ENCODE data around the gene RNF7. TPM values are rescaled to one million over a fixed set of nuclear protein-coding genes. Genes with fewer than 3 reads are reported as not detected.

The RNF7 gene
- total RNA-seq, 2 experiments from 2014 or later = 68.8 to 72.9 TPM

DNA sequence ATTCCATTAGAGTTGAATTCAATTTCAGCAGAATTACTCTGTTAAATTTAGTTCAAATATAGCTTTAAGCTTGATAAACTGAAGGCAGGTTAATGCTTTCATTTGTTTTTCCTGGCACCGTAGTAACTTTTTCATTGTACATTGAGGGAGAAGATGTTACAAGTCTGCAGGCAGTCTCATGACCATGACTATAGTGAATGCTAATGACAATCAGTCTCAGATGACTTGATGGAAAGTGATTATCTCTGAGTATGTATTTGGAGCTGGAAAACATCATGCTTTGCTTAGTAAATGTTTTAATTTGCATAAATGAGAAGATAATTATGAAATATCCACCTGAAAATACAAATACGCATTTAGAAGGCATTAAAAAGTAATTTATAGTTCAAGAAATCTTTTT is 16.0 kb upstream of the RNF7 start:
- Mint-ChIP-seq H3K4me1 (no peaks in the 10 kb centered on the region), H3K27ac (no peak overlapping the region), H3K4me3 (no peak overlapping the region), H3K27me3 (peaks cover 8% of the 10 kb centered on the region), H3K9me3 (no peaks in the 10 kb centered on the region), H3K36me3 (ENCODE audit: low read depth) (no peaks in the 10 kb centered on the region)
- DNase-seq = no peak
- CTCF ChIA-PET = interaction anchor here (0.6 kb wide), 1 partner anchor 16 kb away, joined by 4 read pairs; the partner anchor contains the start of gene RNF7
- POLR2A ChIA-PET = no interaction called here

- ChIA-PET POLR2A (no interaction called here), CTCF (interaction anchor here (0.7 to 0.9 kb wide), 2 partner anchors 15 to 190 kb away, joined by 3 read pairs; partner anchors contain the start of gene RNF7)
- no peak for DNase-seq
- no peaks in the 10 kb centered on the region for H3K9me3 Mint-ChIP-seq
- peaks cover 7% of the 10 kb centered on the region for H3K27me3 Mint-ChIP-seq
- H3K27ac Mint-ChIP-seq = no peak overlapping the region
- H3K36me3 Mint-ChIP-seq (ENCODE audit: low read depth) = no peaks in the 10 kb centered on the region
- no peak overlapping the region for H3K4me3 Mint-ChIP-seq
- no peaks in the 10 kb centered on the region for H3K4me1 Mint-ChIP-seq
These were observed 15.4 kb upstream of the RNF7 start for GRCh38 chr3:141722648-141723047.

DNA sequence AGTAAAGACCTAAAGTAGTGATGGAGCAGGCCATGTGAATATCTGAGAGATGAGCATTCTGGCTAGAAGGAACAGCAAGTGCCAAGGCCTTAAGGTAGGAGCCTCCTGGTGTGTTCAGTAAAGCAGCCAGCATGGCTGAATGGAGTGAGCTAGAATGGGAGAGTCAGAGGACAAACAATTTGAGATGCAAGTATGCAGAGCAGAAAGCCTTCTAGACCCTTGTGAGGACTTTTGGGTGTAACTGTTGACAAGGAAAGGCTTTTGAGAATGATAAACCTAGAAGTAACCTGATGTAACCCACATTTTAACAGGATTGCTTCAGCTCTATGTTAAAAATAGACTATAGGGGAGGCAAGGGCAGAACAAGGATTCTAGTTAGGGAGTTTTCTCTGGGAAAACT is 14.8 kb upstream of the RNF7 start:
- POLR2A ChIA-PET = no interaction called here
- Mint-ChIP-seq H3K4me1 (no peaks in the 10 kb centered on the region), H3K4me3 (no peak overlapping the region), H3K27ac (no peak overlapping the region), H3K36me3 (ENCODE audit: low read depth) (no peaks in the 10 kb centered on the region), H3K9me3 (no peaks in the 10 kb centered on the region), H3K27me3 (peaks cover 10% of the 10 kb centered on the region)
- no peak for DNase-seq
- CTCF ChIA-PET = interaction anchor here (0.7 to 0.9 kb wide), 2 partner anchors 15 to 190 kb away, joined by 3 read pairs; partner anchors contain the start of gene RNF7

DNA sequence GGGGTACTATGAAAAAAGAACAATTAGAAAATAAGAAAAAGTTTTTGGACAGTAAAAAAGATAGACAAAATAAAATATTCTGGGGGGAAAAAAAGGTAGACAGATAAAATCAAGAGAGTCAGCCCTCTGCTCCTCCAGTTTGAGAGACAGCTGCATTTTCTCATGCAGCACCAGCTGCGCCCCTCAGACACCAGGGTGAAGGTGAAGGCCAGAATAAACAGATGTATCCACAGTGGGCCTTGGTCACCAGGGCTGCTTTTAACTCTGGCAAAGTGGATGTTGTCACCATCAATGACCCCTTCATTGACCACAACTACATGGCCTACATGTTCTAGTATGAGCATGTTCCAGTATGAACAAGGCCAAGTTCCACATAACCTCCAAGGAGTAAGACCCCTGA is 13.9 kb upstream of the RNF7 start:
- no peak for DNase-seq
- ChIA-PET CTCF (interaction anchor here (1.2 kb wide), 1 partner anchor 262 kb away, joined by 4 read pairs; no protein-coding TSS in a partner anchor), POLR2A (no interaction called here)
- H3K4me3 Mint-ChIP-seq = no peak overlapping the region
- no peaks in the 10 kb centered on the region for H3K36me3 Mint-ChIP-seq (ENCODE audit: low read depth)
- no peaks in the 10 kb centered on the region for H3K9me3 Mint-ChIP-seq
- H3K27ac Mint-ChIP-seq = no peak overlapping the region
- peaks cover 13% of the 10 kb centered on the region for H3K27me3 Mint-ChIP-seq
- H3K4me1 Mint-ChIP-seq = no peaks in the 10 kb centered on the region

- H3K9me3 Mint-ChIP-seq = no peaks in the 10 kb centered on the region
- peaks cover 13% of the 10 kb centered on the region for H3K27me3 Mint-ChIP-seq
- POLR2A ChIA-PET = no interaction called here
- no peak overlapping the region for H3K4me3 Mint-ChIP-seq
- no peak overlapping the region for H3K27ac Mint-ChIP-seq
- CTCF ChIA-PET = interaction anchor here (0.5 to 1.2 kb wide), 2 partner anchors 167 to 263 kb away, joined by 3 to 4 read pairs; no protein-coding TSS in a partner anchor
- DNase-seq = no peak
- H3K4me1 Mint-ChIP-seq = no peaks in the 10 kb centered on the region
- H3K36me3 Mint-ChIP-seq (ENCODE audit: low read depth) = no peaks in the 10 kb centered on the region
These were observed 13.1 kb upstream of the RNF7 start for GRCh38 chr3:141725036-141725435.

DNA sequence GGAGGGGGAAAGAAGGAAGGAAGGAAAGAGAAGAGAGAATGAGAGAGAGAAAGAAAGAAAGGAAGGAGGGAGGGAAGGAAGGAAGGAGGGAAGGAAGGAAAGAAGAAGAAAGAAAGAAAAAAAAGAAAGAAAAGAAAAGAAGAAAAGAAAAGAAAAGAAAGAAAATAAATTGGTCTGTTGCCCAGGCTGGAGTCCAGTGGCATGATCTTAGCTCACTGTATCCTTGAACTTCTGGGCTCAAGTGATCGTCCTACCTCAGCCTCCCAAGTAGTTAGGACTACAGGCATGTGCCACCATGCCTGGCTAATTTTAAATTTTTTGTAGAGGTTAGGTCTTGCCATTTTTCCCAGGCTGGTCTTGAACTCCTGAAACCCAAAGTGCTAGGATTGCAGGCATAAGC is 11.6 kb upstream of the RNF7 start:
- no peaks in the 10 kb centered on the region for H3K4me1 Mint-ChIP-seq
- H3K27ac Mint-ChIP-seq = no peak overlapping the region
- no peaks in the 10 kb centered on the region for H3K9me3 Mint-ChIP-seq
- H3K27me3 Mint-ChIP-seq = peaks cover 10% of the 10 kb centered on the region
- no peak for DNase-seq
- H3K36me3 Mint-ChIP-seq (ENCODE audit: low read depth) = no peaks in the 10 kb centered on the region
- POLR2A ChIA-PET = no interaction called here
- no peak overlapping the region for H3K4me3 Mint-ChIP-seq
- CTCF ChIA-PET = no interaction called here

DNA sequence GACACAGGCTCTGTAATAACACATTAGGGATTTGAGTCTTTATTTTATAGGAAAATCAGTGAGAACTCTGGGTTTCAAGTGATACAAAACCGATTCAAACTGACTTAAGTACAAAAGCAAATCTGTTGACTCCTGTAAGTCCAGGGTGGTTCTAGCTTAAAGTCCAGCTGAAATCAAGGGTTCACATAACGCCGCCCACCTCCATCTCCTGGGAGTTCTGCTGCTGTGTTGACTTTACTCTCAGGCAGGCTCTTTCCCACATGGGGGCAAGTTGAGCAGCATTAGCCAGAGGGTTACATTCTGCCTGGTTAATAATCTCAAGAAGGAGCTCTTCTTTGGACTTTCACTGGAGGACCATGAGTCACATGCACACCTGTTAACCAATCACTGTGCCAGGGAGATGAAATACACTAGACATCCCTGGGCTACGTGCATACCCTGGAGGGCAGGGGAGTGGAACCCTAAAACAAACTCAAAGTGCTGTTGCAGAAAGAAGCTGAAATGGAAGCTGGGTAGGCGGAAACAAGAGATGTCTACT is 9.7 kb upstream of the RNF7 start:
- Mint-ChIP-seq H3K4me1 (no peaks in the 10 kb centered on the region), H3K27ac (no peak overlapping the region), H3K27me3 (peaks cover 7% of the 10 kb centered on the region), H3K36me3 (ENCODE audit: low read depth) (no peaks in the 10 kb centered on the region), H3K4me3 (no peak overlapping the region), H3K9me3 (no peaks in the 10 kb centered on the region)
- no peak for DNase-seq
- ChIA-PET CTCF (interaction anchor here (1.3 kb wide), 1 partner anchor 185 kb away, joined by 3 read pairs; no protein-coding TSS in a partner anchor), POLR2A (interaction anchor here (1.1 kb wide), 1 partner anchor 69 kb away, joined by 3 read pairs; no protein-coding TSS in a partner anchor)

GRCh38 chr3:141729240-141729639 is 8.9 kb upstream of the RNF7 start:
- CTCF ChIA-PET = interaction anchor here (1.3 kb wide), 1 partner anchor 184 kb away, joined by 3 read pairs; no protein-coding TSS in a partner anchor
- peak; percentile 23 for DNase-seq
- Mint-ChIP-seq H3K9me3 (no peaks in the 10 kb centered on the region), H3K4me3 (no peak overlapping the region), H3K27me3 (peaks cover 10% of the 10 kb centered on the region), H3K36me3 (ENCODE audit: low read depth) (no peaks in the 10 kb centered on the region), H3K27ac (no peak overlapping the region), H3K4me1 (no peaks in the 10 kb centered on the region)
- POLR2A ChIA-PET = no interaction called here

DNA sequence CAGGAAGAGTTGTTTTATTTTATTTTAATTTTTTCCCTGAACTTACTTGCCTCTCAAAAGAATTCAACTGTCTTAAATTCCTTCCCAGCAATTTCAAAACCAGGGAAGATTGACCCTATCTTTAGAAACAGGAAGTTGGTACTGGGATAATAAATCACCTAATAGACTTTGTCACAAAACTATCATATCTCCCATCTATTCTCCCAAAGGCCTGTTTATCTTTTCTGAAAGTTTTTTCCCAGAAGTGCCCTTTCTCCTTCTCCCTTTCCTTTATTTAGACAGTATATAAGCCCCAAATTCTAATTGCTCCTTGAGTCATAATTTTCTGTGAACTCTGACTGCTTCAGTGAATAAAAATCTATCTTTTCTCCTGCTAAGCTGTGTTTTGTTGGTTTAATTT is 2.9 kb upstream of the RNF7 start:
- Mint-ChIP-seq H3K4me3 (no peak overlapping the region), H3K9me3 (no peaks in the 10 kb centered on the region), H3K27me3 (peaks cover 3% of the 10 kb centered on the region), H3K27ac (no peak overlapping the region), H3K36me3 (ENCODE audit: low read depth) (no peaks in the 10 kb centered on the region), H3K4me1 (peaks cover 19% of the 10 kb centered on the region)
- ChIA-PET POLR2A (no interaction called here), CTCF (no interaction called here)
- no peak for DNase-seq

GRCh38 chr3:141735770-141736465 is 2.2 kb upstream of the RNF7 start:
- ChIA-PET POLR2A (no interaction called here), CTCF (no interaction called here)
- no peak for DNase-seq
- H3K9me3 Mint-ChIP-seq = no peaks in the 10 kb centered on the region
- no peak overlapping the region for H3K4me3 Mint-ChIP-seq
- peaks cover 2% of the 10 kb centered on the region for H3K36me3 Mint-ChIP-seq (ENCODE audit: low read depth)
- H3K4me1 Mint-ChIP-seq = peaks cover 27% of the 10 kb centered on the region
- H3K27me3 Mint-ChIP-seq = peaks cover 3% of the 10 kb centered on the region
- no peak overlapping the region for H3K27ac Mint-ChIP-seq

- Mint-ChIP-seq H3K36me3 (ENCODE audit: low read depth) (peaks cover 6% of the 10 kb centered on the region), H3K4me3 (no peak overlapping the region), H3K27ac (no peak overlapping the region), H3K27me3 (peaks cover 3% of the 10 kb centered on the region), H3K4me1 (peaks cover 36% of the 10 kb centered on the region), H3K9me3 (no peaks in the 10 kb centered on the region)
- no peak for DNase-seq
- ChIA-PET POLR2A (interaction anchor here (0.6 to 5.1 kb wide), 2 partner anchors 63 to 139 kb away, joined by 4 to 90 read pairs; partner anchors contain the start of gene ATP1B3), CTCF (interaction anchor here (0.7 to 3.5 kb wide), 3 partner anchors 60 to 176 kb away, joined by 4 to 31 read pairs (median 6); no protein-coding TSS in a partner anchor)
These were observed 1.0 kb upstream of the RNF7 start for GRCh38 chr3:141737093-141737492.

- H3K36me3 Mint-ChIP-seq (ENCODE audit: low read depth) = peaks cover 9% of the 10 kb centered on the region
- peak overlapping the region; percentile 88 for H3K4me3 Mint-ChIP-seq
- H3K27me3 Mint-ChIP-seq = peaks cover 3% of the 10 kb centered on the region
- no peak for DNase-seq
- H3K27ac Mint-ChIP-seq = peak overlapping the region; percentile 75
- H3K4me1 Mint-ChIP-seq = peaks cover 38% of the 10 kb centered on the region
- ChIA-PET CTCF (interaction anchor here (0.6 to 4.4 kb wide), 12 partner anchors 15 to 542 kb away, joined by 3 to 76 read pairs (median 6); partner anchors contain the start of genes ATP1B3 and GRK7), POLR2A (interaction anchor here (0.6 to 5.1 kb wide), 6 partner anchors 18 to 250 kb away, joined by 4 to 90 read pairs (median 10); partner anchors contain the start of genes ATP1B3 and RASA2)
- no peaks in the 10 kb centered on the region for H3K9me3 Mint-ChIP-seq
These were observed 448 bp upstream of the RNF7 start for GRCh38 chr3:141737678-141738021.

GRCh38 chr3:141738891-141739363 is 829 bp downstream of the RNF7 start:
- Mint-ChIP-seq H3K36me3 (ENCODE audit: low read depth) (peaks cover 9% of the 10 kb centered on the region), H3K4me3 (peak overlapping the region; percentile 88), H3K27ac (peak overlapping the region; percentile 98), H3K9me3 (no peaks in the 10 kb centered on the region), H3K27me3 (no peaks in the 10 kb centered on the region), H3K4me1 (peaks cover 42% of the 10 kb centered on the region)
- no peak for DNase-seq
- ChIA-PET POLR2A (interaction anchor here (0.8 to 5.1 kb wide), 14 partner anchors 9 to 839 kb away, joined by 3 to 90 read pairs (median 6); partner anchors contain the start of genes ATP1B3, ATR, GRK7 and RASA2), CTCF (interaction anchor here (0.6 to 4.4 kb wide), 23 partner anchors 16 to 544 kb away, joined by 3 to 76 read pairs (median 4); partner anchors contain the start of genes ATP1B3, GRK7 and PXYLP1)
